Gastroesophageal sphincter (tissue), 4 donors: ENCODE results near the gene MDFIC2. TPM values are rescaled to one million over a fixed set of nuclear protein-coding genes. Genes with fewer than 3 reads are reported as not detected.

Experiments used
- ATAC-seq: fragments of 150-250 bp; one replicate; pipeline ENCODE4 v1.9.1; 2016; ENCODE audit warnings: mild to moderate bottlenecking, moderate library complexity
- H3K27ac ChIP-seq, 4 donors: fragments of 200-600 bp; sonication (generic) in 3 of 4; 1 replicate in 3 of 4; 2 replicates in 1 of 4; pipeline ENCODE4 v1.5.1; 2016 to 2019
- H3K27me3 ChIP-seq: fragments of 200-600 bp; sonication (generic); one replicate; pipeline ENCODE4 v1.5.1; 2019
- H3K36me3 ChIP-seq, 2 donors: fragments of 200-600 bp; sonication (generic); one replicate each; pipeline ENCODE4 v1.5.1; 2019; ENCODE audit warnings: control low read depth in 1 of 2
- H3K4me1 ChIP-seq, 3 donors: fragments of 200-600 bp; sonication (generic); 1 replicate in 2 of 3; 2 replicates in 1 of 3; pipeline ENCODE4 v1.5.1; 2016 to 2019; ENCODE audit warnings: control low read depth in 2 of 3
- H3K4me3 ChIP-seq, 2 donors: fragments of 200-600 bp; sonication (generic); one replicate each; pipeline ENCODE4 v1.5.1; 2019; ENCODE audit warnings: mild to moderate bottlenecking in 1 of 2, moderate library complexity in 1 of 2
- H3K9me3 ChIP-seq, 3 donors: fragments of 200-600 bp; sonication (generic); one replicate each; pipeline ENCODE4 v1.5.1; 2017 to 2019; ENCODE audit warnings: control low read depth in 2 of 3
- EP300 ChIP-seq: sonication (generic); formaldehyde crosslinking; IDR thresholded peaks from one replicate; pipeline ENCODE4 v1.6.1; 2017; ENCODE audit warnings: antibody characterized with exemption, mild to moderate bottlenecking
- POLR2A ChIP-seq, 2 donors: fragments of 450-650 bp; IDR thresholded peaks; one replicate each; pipeline ENCODE4 v1.6.1; 2017; ENCODE audit warnings: antibody characterized with exemption in 2 of 2, mild to moderate bottlenecking in 2 of 2, moderate library complexity in 1 of 2
- POLR2AphosphoS5 ChIP-seq: sonication (generic); formaldehyde crosslinking; IDR thresholded peaks from one replicate; pipeline ENCODE4 v1.6.1; 2017; ENCODE audit warnings: antibody characterized with exemption
- WGBS, 2 donors: methylation state at CpG; one replicate each; pipeline ENCODE4 v1.1.5; 2018; ENCODE audit warnings: low coverage in 1 of 2; 5-methylcytosine and 5-hydroxymethylcytosine counted together
- total RNA-seq, 4 donors: library from RNA; depleted of rRNA; stranded (reverse); fragments of >200 nt; gene quantifications; one replicate each; pipeline ENCODE4 v1.1.0, GENCODE V29; 2016
- TF ChIP-seq, protein P1 (sequence below), 4 experiments: fragments of 200-600 bp in 2 of 4; fragments of 450-650 bp in 2 of 4; sonication (generic) in 1 of 4; IDR thresholded peaks; one replicate each; pipeline ENCODE4 v1.5.1; 2017 to 2019; ENCODE audit warnings: antibody characterized with exemption in 4 of 4, mild to moderate bottlenecking in 2 of 4, moderate library complexity in 2 of 4

The MDFIC2 gene
- total RNA-seq, 4 donors from 2014 or later = not detected

- TF ChIP-seq, protein P1, sequence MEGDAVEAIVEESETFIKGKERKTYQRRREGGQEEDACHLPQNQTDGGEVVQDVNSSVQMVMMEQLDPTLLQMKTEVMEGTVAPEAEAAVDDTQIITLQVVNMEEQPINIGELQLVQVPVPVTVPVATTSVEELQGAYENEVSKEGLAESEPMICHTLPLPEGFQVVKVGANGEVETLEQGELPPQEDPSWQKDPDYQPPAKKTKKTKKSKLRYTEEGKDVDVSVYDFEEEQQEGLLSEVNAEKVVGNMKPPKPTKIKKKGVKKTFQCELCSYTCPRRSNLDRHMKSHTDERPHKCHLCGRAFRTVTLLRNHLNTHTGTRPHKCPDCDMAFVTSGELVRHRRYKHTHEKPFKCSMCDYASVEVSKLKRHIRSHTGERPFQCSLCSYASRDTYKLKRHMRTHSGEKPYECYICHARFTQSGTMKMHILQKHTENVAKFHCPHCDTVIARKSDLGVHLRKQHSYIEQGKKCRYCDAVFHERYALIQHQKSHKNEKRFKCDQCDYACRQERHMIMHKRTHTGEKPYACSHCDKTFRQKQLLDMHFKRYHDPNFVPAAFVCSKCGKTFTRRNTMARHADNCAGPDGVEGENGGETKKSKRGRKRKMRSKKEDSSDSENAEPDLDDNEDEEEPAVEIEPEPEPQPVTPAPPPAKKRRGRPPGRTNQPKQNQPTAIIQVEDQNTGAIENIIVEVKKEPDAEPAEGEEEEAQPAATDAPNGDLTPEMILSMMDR (IDR thresholded peaks at IDR 0.05) = no peak
- TF ChIP-seq EP300 (no peak), POLR2A (IDR thresholded peaks at IDR 0.05) (no peak), POLR2AphosphoS5 (no peak)
- WGBS, 2 donors = 80 to 89% methylated on average over 1 of the region's 1 CpG
- H3K9me3 ChIP-seq = no peaks in the 10 kb centered on the region
- H3K36me3 ChIP-seq = no peaks in the 10 kb centered on the region
- no peaks in the 10 kb centered on the region for H3K4me1 ChIP-seq
- H3K4me3 ChIP-seq = no peak overlapping the region
- ATAC-seq = no peak
- H3K27ac ChIP-seq = no peak overlapping the region
- no peaks in the 10 kb centered on the region for H3K27me3 ChIP-seq
Observed at GRCh38 chr3:70233812-70234211, 78.6 kb downstream of the MDFIC2 start.

DNA sequence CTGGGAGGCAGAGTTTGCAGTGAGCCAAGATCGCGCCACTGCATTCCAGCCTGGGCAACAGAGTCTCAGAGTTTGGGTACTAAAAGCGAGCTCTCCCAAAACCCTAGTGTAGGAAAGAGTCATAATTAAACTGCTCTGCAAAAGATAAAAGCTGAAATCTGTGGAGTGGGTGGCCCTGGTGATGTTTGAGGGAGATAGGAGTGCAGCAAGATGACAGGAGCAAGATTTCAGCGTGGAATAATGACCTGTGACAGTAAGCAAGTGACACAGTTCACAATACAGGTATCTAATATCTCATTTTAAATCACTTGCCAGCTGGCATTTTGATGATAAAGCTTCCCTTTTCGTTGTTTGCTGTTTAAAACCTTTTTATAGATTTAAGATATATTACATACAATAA is 79.3 kb downstream of the MDFIC2 start:
- Histone ChIP-seq H3K36me3 (no peaks in the 10 kb centered on the region), H3K27me3 (no peaks in the 10 kb centered on the region), H3K4me1 (no peaks in the 10 kb centered on the region), H3K9me3 (no peaks in the 10 kb centered on the region), H3K4me3 (no peak overlapping the region), H3K27ac (no peak overlapping the region)
- TF ChIP-seq, protein P1 (IDR thresholded peaks at IDR 0.05) = no peak
- TF ChIP-seq POLR2A (IDR thresholded peaks at IDR 0.05) (no peak), EP300 (no peak), POLR2AphosphoS5 (no peak)
- no peak for ATAC-seq
- 77 to 92% methylated on average over 5 of the region's 5 CpGs for WGBS, 2 donors

DNA sequence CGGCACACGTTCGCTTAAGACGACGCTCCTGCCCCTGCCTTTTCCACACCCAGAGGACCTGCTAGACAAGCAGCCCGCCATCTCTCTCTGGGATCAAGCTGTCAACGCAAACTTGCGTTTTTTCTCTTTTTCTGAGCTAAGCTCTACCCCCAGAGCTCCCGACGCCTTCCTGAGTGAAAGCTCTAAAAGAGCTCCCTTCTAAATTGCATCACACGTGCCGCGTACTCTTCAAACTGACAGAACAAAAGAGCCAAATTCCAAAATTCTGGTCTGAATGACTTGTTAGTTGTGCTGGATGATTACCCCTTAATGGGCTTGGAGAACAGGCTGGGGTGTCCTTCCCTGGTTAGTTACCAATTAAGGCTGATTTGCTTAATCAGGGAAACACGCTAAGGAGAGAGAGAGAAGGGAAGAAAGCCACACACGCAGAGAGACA is 81.2 kb downstream of the MDFIC2 start:
- Histone ChIP-seq H3K27me3 (no peaks in the 10 kb centered on the region), H3K4me3 (no peak overlapping the region), H3K9me3 (no peaks in the 10 kb centered on the region), H3K27ac (no peak overlapping the region), H3K4me1 (no peaks in the 10 kb centered on the region), H3K36me3 (no peaks in the 10 kb centered on the region)
- TF ChIP-seq POLR2A (IDR thresholded peaks at IDR 0.05) (no peak), POLR2AphosphoS5 (no peak), EP300 (no peak)
- TF ChIP-seq, protein P1 (IDR thresholded peaks at IDR 0.05) = no peak
- WGBS, 2 donors = 86 to 100% methylated on average over 1 to 15 of the region's 15 CpGs
- no peak for ATAC-seq

- no peaks in the 10 kb centered on the region for H3K4me1 ChIP-seq
- ATAC-seq = no peak
- H3K36me3 ChIP-seq = no peaks in the 10 kb centered on the region
- no peak overlapping the region for H3K4me3 ChIP-seq
- no peaks in the 10 kb centered on the region for H3K27me3 ChIP-seq
- no peak for TF ChIP-seq POLR2A (IDR thresholded peaks at IDR 0.05)
- TF ChIP-seq EP300 = no peak
- TF ChIP-seq, protein P1 (IDR thresholded peaks at IDR 0.05) = no peak
- no peak for TF ChIP-seq POLR2AphosphoS5
- H3K9me3 ChIP-seq = no peaks in the 10 kb centered on the region
- H3K27ac ChIP-seq = no peak overlapping the region
- 84 to 95% methylated on average over 3 of the region's 3 CpGs for WGBS, 2 donors
Observed at GRCh38 chr3:70227437-70227836, 85.0 kb downstream of the MDFIC2 start.

- Histone ChIP-seq H3K4me3 (no peak overlapping the region), H3K27me3 (no peaks in the 10 kb centered on the region), H3K9me3 (no peaks in the 10 kb centered on the region), H3K27ac (no peak overlapping the region), H3K36me3 (no peaks in the 10 kb centered on the region), H3K4me1 (no peaks in the 10 kb centered on the region)
- TF ChIP-seq POLR2A (IDR thresholded peaks at IDR 0.05) = no peak
- TF ChIP-seq EP300 = no peak
- TF ChIP-seq, protein P1 (IDR thresholded peaks at IDR 0.05) = no peak
- WGBS, 2 donors = 60 to 78% methylated on average over 3 of the region's 3 CpGs
- ATAC-seq = no peak
Observed at GRCh38 chr3:70225146-70225545, 87.3 kb downstream of the MDFIC2 start.
